Uterus (tissue), 4 donors: ENCODE data around the gene SCUBE1. TPM values are rescaled to one million over a fixed set of nuclear protein-coding genes. Genes with fewer than 3 reads are reported as not detected.

ENCODE experiments used
- DNase-seq, 2 donors: peaks; one replicate each; pipeline ENCODE4 v3.0.0-alpha.2; 2019 to 2020
- H3K27ac ChIP-seq, 2 donors: fragments of 200-600 bp; sonication (generic); 1 replicate in 1 of 2; 2 replicates in 1 of 2; pipeline ENCODE4 v1.5.1; 2016 to 2018
- H3K27me3 ChIP-seq, 2 donors: fragments of 200-600 bp; sonication (generic); one replicate each; pipeline ENCODE4 v1.5.1; 2018 to 2019; ENCODE audit warnings: control low read depth in 1 of 2
- H3K36me3 ChIP-seq, 2 donors: fragments of 200-600 bp; sonication (generic); one replicate each; pipeline ENCODE4 v1.5.1; 2019; ENCODE audit warnings: control low read depth in 1 of 2
- H3K4me1 ChIP-seq, 2 donors: fragments of 200-600 bp; sonication (generic); one replicate each; pipeline ENCODE4 v1.5.1; 2018 to 2019; ENCODE audit warnings: control low read depth in 1 of 2
- H3K4me3 ChIP-seq, 2 donors: fragments of 200-600 bp; sonication (generic); 1 replicate in 1 of 2; 2 replicates in 1 of 2; pipeline ENCODE4 v1.5.1; 2018 to 2019; ENCODE audit warnings: mild to moderate bottlenecking in 1 of 2
- H3K9me3 ChIP-seq, 2 donors: fragments of 200-600 bp; sonication (generic); one replicate each; pipeline ENCODE4 v1.5.1; 2019; ENCODE audit warnings: control low read depth in 1 of 2
- CTCF ChIP-seq, 4 experiments: fragments of 200-600 bp in 2 of 4; fragments of 450-650 bp in 2 of 4; sonication (generic) in 2 of 4; IDR thresholded peaks; one replicate each; pipeline ENCODE4 v1.5.1; 2016 to 2019; ENCODE audit warnings: antibody characterized with exemption in 4 of 4, mild to moderate bottlenecking in 2 of 4, moderate library complexity in 1 of 4
- POLR2A ChIP-seq, 2 donors: fragments of 450-650 bp; IDR thresholded peaks; one replicate each; pipeline ENCODE4 v1.6.1; 2016; ENCODE audit warnings: antibody characterized with exemption in 2 of 2, mild to moderate bottlenecking in 1 of 2, moderate library complexity in 1 of 2
- intact Hi-C: fragments of 100-400 bp; cut with DNase I; formaldehyde crosslinking; loops from one replicate; pipeline ENCODE4 v1.15.1; 2023; ENCODE audit warnings: low total_unique reads
- total RNA-seq, 4 donors: library from RNA; depleted of rRNA in 3 of 4; stranded (reverse); fragments of >200 nt in 3 of 4; gene quantifications; one replicate each; pipeline versions ENCODE4 v1.1.0 to v1.2.4, GENCODE V29; 2014 to 2023
- donor health status: DM: yes; HTN: yes; CAD: no.

SCUBE1 gene
- total RNA-seq, 4 donors from 2014 or later: 0.14 to 1.7 (median 0.26) TPM; not detected in 1

- no peak for TF ChIP-seq CTCF (IDR thresholded peaks at IDR 0.05)
- TF ChIP-seq POLR2A (IDR thresholded peaks at IDR 0.05): no peak
- no peaks in the 10 kb centered on the region for H3K4me1 ChIP-seq
- intact Hi-C loops: no loop called here
Observed at GRCh38 chr22:43302531-43303041, 40.6 kb downstream of the SCUBE1 start.

GRCh38 chr22:43301866-43302265 lies 41.3 kb downstream of the SCUBE1 start:
- no peaks in the 10 kb centered on the region for H3K36me3 ChIP-seq
- DNase-seq: no peak
- no peak overlapping the region for H3K27ac ChIP-seq
- H3K4me1 ChIP-seq: peaks cover 0 to under 1% of the 10 kb centered on the region in 2 donors
- no peak for TF ChIP-seq CTCF (IDR thresholded peaks at IDR 0.05)
- no peak for TF ChIP-seq POLR2A (IDR thresholded peaks at IDR 0.05)
- H3K27me3 ChIP-seq: no peaks in the 10 kb centered on the region
- intact Hi-C loops: no loop called here
- H3K9me3 ChIP-seq: no peaks in the 10 kb centered on the region
- no peak overlapping the region for H3K4me3 ChIP-seq

More at GRCh38 chr22:43302531-43303041, 40.6 kb downstream of the SCUBE1 start:
- DNase-seq: no peak
- no peaks in the 10 kb centered on the region for H3K27me3 ChIP-seq
- H3K9me3 ChIP-seq: no peaks in the 10 kb centered on the region
- no peak overlapping the region for H3K27ac ChIP-seq
- no peak overlapping the region for H3K4me3 ChIP-seq
- H3K36me3 ChIP-seq: no peaks in the 10 kb centered on the region

- no peaks in the 10 kb centered on the region for H3K36me3 ChIP-seq
- no peaks in the 10 kb centered on the region for H3K9me3 ChIP-seq
- H3K4me3 ChIP-seq: no peak overlapping the region
- no peak overlapping the region for H3K27ac ChIP-seq
- DNase-seq: no peak
- H3K27me3 ChIP-seq: no peaks in the 10 kb centered on the region
- intact Hi-C loops: no loop called here
- TF ChIP-seq CTCF (IDR thresholded peaks at IDR 0.05) (no peak), POLR2A (IDR thresholded peaks at IDR 0.05) (no peak)
- peaks cover 0 to 6% of the 10 kb centered on the region in 2 donors for H3K4me1 ChIP-seq
Observed at GRCh38 chr22:43300891-43301676, 42.1 kb downstream of the SCUBE1 start.

- Histone ChIP-seq H3K9me3 (no peaks in the 10 kb centered on the region), H3K27me3 (no peaks in the 10 kb centered on the region), H3K27ac (no peak overlapping the region), H3K4me1 (peaks cover 0 to 6% of the 10 kb centered on the region in 2 donors), H3K4me3 (no peak overlapping the region), H3K36me3 (no peaks in the 10 kb centered on the region)
- TF ChIP-seq CTCF (IDR thresholded peaks at IDR 0.05): no peak
- TF ChIP-seq POLR2A (IDR thresholded peaks at IDR 0.05): no peak
- no peak for DNase-seq
- intact Hi-C loops: no loop called here
Observed at GRCh38 chr22:43299736-43300135, 43.4 kb downstream of the SCUBE1 start.

- H3K36me3 ChIP-seq: no peaks in the 10 kb centered on the region
- peaks cover 0 to 6% of the 10 kb centered on the region in 2 donors for H3K4me1 ChIP-seq
- H3K9me3 ChIP-seq: no peaks in the 10 kb centered on the region
- DNase-seq: peak in 1 of 2 donors; percentile 42
- TF ChIP-seq CTCF (IDR thresholded peaks at IDR 0.05) (no peak), POLR2A (IDR thresholded peaks at IDR 0.05) (no peak)
- no peak overlapping the region for H3K4me3 ChIP-seq
- H3K27ac ChIP-seq: peak overlapping the region in 1 of 2 donors; percentile 53
- intact Hi-C loops: no loop called here
- no peaks in the 10 kb centered on the region for H3K27me3 ChIP-seq
Observed at GRCh38 chr22:43298062-43298801, 44.9 kb downstream of the SCUBE1 start.
